ENCODE results near the gene SMS.

SMS gene

DNA sequence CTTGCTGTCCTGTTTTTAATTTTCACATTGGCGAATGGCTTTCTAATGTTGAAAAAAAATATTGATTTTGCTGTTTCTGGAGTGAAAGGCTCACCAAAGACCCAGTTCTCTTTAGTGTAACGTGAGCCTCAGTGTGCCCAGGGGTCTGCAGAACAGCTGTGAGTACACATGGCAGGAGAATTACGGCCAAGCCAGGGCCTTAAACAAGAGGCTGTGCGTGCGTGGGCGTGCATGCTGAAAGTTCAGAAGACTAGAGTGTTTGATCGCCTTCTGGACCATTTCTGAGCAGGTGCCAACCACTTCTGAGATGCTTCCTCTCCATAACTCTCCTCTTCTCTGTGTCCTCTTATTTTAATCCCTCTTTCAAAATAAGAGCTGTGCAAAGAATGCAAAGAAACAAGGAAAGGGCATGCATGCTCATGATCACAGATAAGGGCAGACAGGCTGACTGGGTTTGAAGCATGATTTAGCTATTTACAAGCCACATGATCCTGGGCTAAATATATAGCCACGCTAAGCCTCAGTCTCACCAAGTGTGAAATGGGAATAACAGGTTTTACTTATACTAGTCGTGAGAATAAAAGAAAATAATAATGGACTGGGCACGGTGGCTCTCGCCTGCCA, 101.5 kb downstream of the SMS start:
- FAIRE-seq (no peak), DNase-seq (ENCODE audit: insufficient read length) (no peak)
- no peak for TF ChIP-seq POLR2A (IDR thresholded peaks at IDR 0.05; ENCODE audit: low read depth, low read length)
- TF ChIP-seq POLR2AphosphoS5 (IDR thresholded peaks at IDR 0.05; ENCODE audit: low read depth, low read length) = no peak
- TF ChIP-seq TAF1 (IDR thresholded peaks at IDR 0.05; ENCODE audit: borderline replicate concordance, low read depth, low read length) = no peak

DNA sequence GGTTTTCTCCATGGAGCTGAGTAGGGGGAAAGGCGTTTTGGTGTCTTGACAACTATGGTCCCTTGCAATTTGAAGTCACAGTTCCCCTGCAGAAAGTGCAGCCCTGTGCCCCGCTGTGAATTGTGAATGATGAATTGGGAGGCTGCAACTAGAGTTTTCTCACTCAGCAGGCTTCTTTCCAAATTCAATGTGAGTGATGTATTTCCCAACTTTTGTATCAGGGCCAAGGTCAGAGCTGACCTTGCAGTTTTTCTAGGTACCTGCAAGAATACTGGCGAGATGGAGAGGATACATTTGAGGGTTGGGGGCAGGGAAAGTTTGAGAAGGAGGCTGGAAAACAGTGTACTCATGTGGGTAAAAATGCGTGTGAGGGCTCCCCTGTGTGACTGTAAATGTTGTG, 103.4 kb downstream of the SMS start:
- DNase-seq (ENCODE audit: insufficient read length) (no peak), FAIRE-seq (no peak)
- TF ChIP-seq TAF1 (IDR thresholded peaks at IDR 0.05; ENCODE audit: borderline replicate concordance, low read depth, low read length) (no peak), POLR2AphosphoS5 (IDR thresholded peaks at IDR 0.05; ENCODE audit: low read depth, low read length) (no peak), POLR2A (IDR thresholded peaks at IDR 0.05; ENCODE audit: low read depth, low read length) (no peak)

Data from GM12892 (cell line).